H9 (cell line): ENCODE measurements around the gene MYL6B. TPM values are rescaled to one million over a fixed set of nuclear protein-coding genes. Genes with fewer than 3 reads are reported as not detected.

Experiments used
- DNase-seq: peaks from one replicate; pipeline ENCODE4 v3.0.0-alpha.2; 2017
- H2AFZ ChIP-seq: one replicate; pipeline ENCODE4 v1.6.1; 2013; ENCODE audit warnings: mild to moderate bottlenecking, low read length, control low read depth, moderate library complexity
- H2AK5ac ChIP-seq: 2 replicates; pipeline ENCODE4 v1.6.1; 2013; ENCODE audit warnings: low read length, control low read depth, mixed read lengths; ENCODE audit not compliant: insufficient read length
- H2BK120ac ChIP-seq: one replicate; pipeline ENCODE4 v1.6.1; 2013; ENCODE audit warnings: low read depth, mild to moderate bottlenecking, low read length, control low read depth, inconsistent platforms; ENCODE audit not compliant: poor library complexity, severe bottlenecking
- H2BK12ac ChIP-seq: 2 replicates; pipeline ENCODE4 v1.6.1; 2013; ENCODE audit warnings: low read length, control low read depth, mixed read lengths, low read depth; ENCODE audit not compliant: insufficient read length
- H2BK15ac ChIP-seq: 2 replicates; pipeline ENCODE4 v1.6.1; 2013; ENCODE audit warnings: low read depth, low read length, control low read depth
- H2BK20ac ChIP-seq: one replicate; pipeline ENCODE4 v1.6.1; 2013; ENCODE audit warnings: low read depth, mild to moderate bottlenecking, low read length, control low read depth, inconsistent platforms; ENCODE audit not compliant: poor library complexity, severe bottlenecking
- H2BK5ac ChIP-seq: 2 replicates; pipeline ENCODE4 v1.6.1; 2013; ENCODE audit warnings: low read length, control low read depth, mixed read lengths; ENCODE audit not compliant: insufficient read length
- H3K14ac ChIP-seq: 2 replicates; pipeline ENCODE4 v1.6.1; 2013; ENCODE audit warnings: low read length, control low read depth; ENCODE audit not compliant: insufficient read depth
- H3K18ac ChIP-seq: 2 replicates; pipeline ENCODE4 v1.6.1; 2013; ENCODE audit warnings: low read depth, mild to moderate bottlenecking, mixed read lengths, low read length, control low read depth; ENCODE audit not compliant: insufficient read length
- H3K23ac ChIP-seq: 2 replicates; pipeline ENCODE4 v1.6.1; 2013; ENCODE audit warnings: low read length, control low read depth, mixed read lengths, low read depth; ENCODE audit not compliant: insufficient read length
- H3K23me2 ChIP-seq: 2 replicates; pipeline ENCODE4 v1.6.1; 2013; ENCODE audit warnings: low read depth, mild to moderate bottlenecking, mixed read lengths, low read length, control low read depth; ENCODE audit not compliant: insufficient read length, poor library complexity, severe bottlenecking
- H3K27ac ChIP-seq: 2 replicates; pipeline ENCODE4 v1.5.1; 2013; ENCODE audit warnings: low read length, control low read depth, mixed read lengths, low read depth; ENCODE audit not compliant: insufficient read length
- H3K27me3 ChIP-seq: 2 replicates; pipeline ENCODE4 v1.6.1; 2013; ENCODE audit warnings: low read length, control low read depth, inconsistent platforms; ENCODE audit not compliant: insufficient read depth
- H3K4ac ChIP-seq: 2 replicates; pipeline ENCODE4 v1.6.1; 2013; ENCODE audit warnings: low read depth, mild to moderate bottlenecking, control low read depth, inconsistent platforms, low read length, moderate library complexity
- H3K4me1 ChIP-seq: 2 replicates; pipeline ENCODE4 v1.6.1; 2013; ENCODE audit warnings: low read length, control low read depth, inconsistent platforms; ENCODE audit not compliant: insufficient read depth
- H3K4me2 ChIP-seq: 2 replicates; pipeline ENCODE4 v1.6.1; 2013; ENCODE audit warnings: low read length, control low read depth, mixed read lengths; ENCODE audit not compliant: insufficient read length, insufficient read depth
- H3K56ac ChIP-seq: 2 replicates; pipeline ENCODE4 v1.6.1; 2013; ENCODE audit warnings: low read depth, mild to moderate bottlenecking, mixed read lengths, low read length, control low read depth; ENCODE audit not compliant: insufficient read length
- H3K79me1 ChIP-seq: 2 replicates; pipeline ENCODE4 v1.6.1; 2013; ENCODE audit warnings: low read depth, mild to moderate bottlenecking, moderate library complexity, low read length, control low read depth, inconsistent platforms; ENCODE audit not compliant: insufficient read depth, poor library complexity, severe bottlenecking
- H3K79me2 ChIP-seq: 2 replicates; pipeline ENCODE4 v1.6.1; 2013; ENCODE audit warnings: low read length, control low read depth, inconsistent platforms; ENCODE audit not compliant: insufficient read depth
- H3K9ac ChIP-seq: 2 replicates; pipeline ENCODE4 v1.6.1; 2013; ENCODE audit warnings: low read length, control low read depth, mixed read lengths; ENCODE audit not compliant: insufficient read length; ENCODE audit errors: extremely low read depth
- H3K9me3 ChIP-seq: one replicate; pipeline ENCODE4 v1.6.1; 2013; ENCODE audit warnings: low read depth, low read length, inconsistent platforms; ENCODE audit not compliant: control insufficient read depth
- H3T11ph ChIP-seq: one replicate; pipeline ENCODE4 v1.6.1; 2013; ENCODE audit warnings: mild to moderate bottlenecking, low read length, control low read depth, inconsistent platforms
- H4K20me1 ChIP-seq: one replicate; pipeline ENCODE4 v1.6.1; 2013; ENCODE audit not compliant: control insufficient read depth, insufficient read length, insufficient read depth
- H4K5ac ChIP-seq: 2 replicates; pipeline ENCODE4 v1.6.1; 2013; ENCODE audit warnings: low read depth, mild to moderate bottlenecking, mixed read lengths, low read length, control low read depth; ENCODE audit not compliant: insufficient read length
- H4K8ac ChIP-seq: replicated peaks from 2 replicates; pipeline ENCODE4 v1.6.1; 2013; ENCODE audit warnings: low read length, control low read depth, mixed read lengths, low read depth; ENCODE audit not compliant: insufficient read length
- H4K91ac ChIP-seq: 2 replicates; pipeline ENCODE4 v1.6.1; 2013; ENCODE audit warnings: low read depth, mild to moderate bottlenecking, moderate library complexity, mixed read lengths, low read length, control low read depth; ENCODE audit not compliant: insufficient read length
- H3K27ac Mint-ChIP-seq, 3 experiments: 2 replicates in 2 of 3; 3 replicates in 1 of 3; pipeline ENCODE4 v1.8.0; 2020 to 2021; ENCODE audit warnings: mixed read lengths in 3 of 3, mild to moderate bottlenecking in 1 of 3, moderate library complexity in 1 of 3
- H3K27me3 Mint-ChIP-seq: 2 replicates; pipeline ENCODE4 v1.8.0; 2021; ENCODE audit warnings: low read depth, mild to moderate bottlenecking, moderate library complexity, mixed read lengths
- H3K36me3 Mint-ChIP-seq, 3 experiments: 2 replicates in 2 of 3; 3 replicates in 1 of 3; pipeline ENCODE4 v1.8.0; 2020 to 2021; ENCODE audit warnings: low read depth in 3 of 3, mixed read lengths in 3 of 3; ENCODE audit not compliant: insufficient read depth in 1 of 3
- H3K4me1 Mint-ChIP-seq, 2 experiments: 2 replicates each; pipeline ENCODE4 v1.8.0; 2020; ENCODE audit warnings: mixed read lengths in 2 of 2
- H3K4me3 Mint-ChIP-seq, 2 experiments: 2 replicates in 1 of 2; 3 replicates in 1 of 2; pipeline ENCODE4 v1.8.0; 2020 to 2021; ENCODE audit warnings: mild to moderate bottlenecking in 2 of 2, mixed read lengths in 2 of 2, moderate library complexity in 1 of 2
- H3K9me3 Mint-ChIP-seq, 2 experiments: 2 replicates in 1 of 2; 3 replicates in 1 of 2; pipeline ENCODE4 v1.8.0; 2020; ENCODE audit warnings: mild to moderate bottlenecking in 2 of 2, mixed read lengths in 2 of 2, moderate library complexity in 1 of 2
- CTCF ChIP-seq: fragments of 200-600 bp; sonication (generic); conservative IDR thresholded peaks from 3 replicates; pipeline ENCODE4 v1.8.0; 2021; ENCODE audit warnings: antibody characterized with exemption, mild to moderate bottlenecking
- WGBS: extraction: QIAGEN DNeasy Blood & Tissue Kit; methylation state at CpG from one replicate; pipeline ENCODE4 v1.1.7; 2013; ENCODE audit warnings: missing lambda C conversion rate, low lambda C conversion rate, mixed read lengths; ENCODE audit not compliant: insufficient read length; ENCODE audit errors: extremely low coverage; 5-methylcytosine and 5-hydroxymethylcytosine counted together
- total RNA-seq: library from RNA; stranded (reverse); gene quantifications from 2 replicates; pipeline ENCODE4 v1.2.1, GENCODE V29; 2021

Gene MYL6B
- total RNA-seq, 1 experiment from 2014 or later, result 165 TPM

- no peak overlapping the region for H4K91ac ChIP-seq
- H3K27ac Mint-ChIP-seq, result peak overlapping the region in 2 of 3 experiments; percentile 24 to 37; a peak in 2 of 7 replicates
Measured at GRCh38 chr12:56124133-56124532, 28.3 kb upstream of the MYL6B start.

More at GRCh38 chr12:56124133-56124532, 28.3 kb upstream of the MYL6B start:
- H3K56ac ChIP-seq, result no peak overlapping the region
- H3K23me2 ChIP-seq, result peaks cover 13% of the 10 kb centered on the region
- WGBS, result no CpG with 5 or more reads among the region's 4 CpGs
- H4K8ac ChIP-seq, result no peak overlapping the region
- H3K27ac ChIP-seq, result no peak overlapping the region
- H2BK15ac ChIP-seq, result no peak overlapping the region
- Mint-ChIP-seq H3K9me3 (no peaks in the 10 kb centered on the region; a peak in 1 of 5 replicates), H3K36me3 (peaks cover 12 to 28% (median 21%) of the 10 kb centered on the region in 3 experiments; a peak in 6 of 7 replicates), H3K27me3 (no peaks in the 10 kb centered on the region), H3K4me3 (no peak overlapping the region), H3K4me1 (peaks cover 26 to 30% of the 10 kb centered on the region in 2 experiments)
- no peak overlapping the region for H2BK20ac ChIP-seq
- no peaks in the 10 kb centered on the region for H3K9me3 ChIP-seq
- no peak overlapping the region for H2BK5ac ChIP-seq
- no peak overlapping the region for H2BK12ac ChIP-seq
- TF ChIP-seq CTCF, result no peak
- no peaks in the 10 kb centered on the region for H3K79me2 ChIP-seq
- DNase-seq, result no peak
- no peak overlapping the region for H4K5ac ChIP-seq
- no peaks in the 10 kb centered on the region for H3K4me1 ChIP-seq
- H3K18ac ChIP-seq, result no peak overlapping the region
- H3K14ac ChIP-seq, result no peak overlapping the region
- H3T11ph ChIP-seq, result no peak overlapping the region
- no peaks in the 10 kb centered on the region for H4K20me1 ChIP-seq
- no peak overlapping the region for H2BK120ac ChIP-seq
- H3K4me2 ChIP-seq, result no peak overlapping the region
- H3K79me1 ChIP-seq, result no peaks in the 10 kb centered on the region
- no peak overlapping the region for H3K23ac ChIP-seq
- H3K27me3 ChIP-seq, result no peaks in the 10 kb centered on the region
- no peak overlapping the region for H3K9ac ChIP-seq
- H3K4ac ChIP-seq, result no peak overlapping the region
- no peak overlapping the region for H2AK5ac ChIP-seq
- no peak overlapping the region for H2AFZ ChIP-seq
